NCI-H1930 (cell line): ENCODE results near the gene UBAP1.
"Not testable (repeated sequence)": the region's sequence is repeated elsewhere in the genome, so short reads cannot be mapped to it uniquely, and the experiment has no call there.

Source experiments
- DNase-seq, 2 experiments: peaks; one replicate each; lab custom pipeline; 2025; lab: John Stamatoyannopoulos, UW

Gene UBAP1

DNA sequence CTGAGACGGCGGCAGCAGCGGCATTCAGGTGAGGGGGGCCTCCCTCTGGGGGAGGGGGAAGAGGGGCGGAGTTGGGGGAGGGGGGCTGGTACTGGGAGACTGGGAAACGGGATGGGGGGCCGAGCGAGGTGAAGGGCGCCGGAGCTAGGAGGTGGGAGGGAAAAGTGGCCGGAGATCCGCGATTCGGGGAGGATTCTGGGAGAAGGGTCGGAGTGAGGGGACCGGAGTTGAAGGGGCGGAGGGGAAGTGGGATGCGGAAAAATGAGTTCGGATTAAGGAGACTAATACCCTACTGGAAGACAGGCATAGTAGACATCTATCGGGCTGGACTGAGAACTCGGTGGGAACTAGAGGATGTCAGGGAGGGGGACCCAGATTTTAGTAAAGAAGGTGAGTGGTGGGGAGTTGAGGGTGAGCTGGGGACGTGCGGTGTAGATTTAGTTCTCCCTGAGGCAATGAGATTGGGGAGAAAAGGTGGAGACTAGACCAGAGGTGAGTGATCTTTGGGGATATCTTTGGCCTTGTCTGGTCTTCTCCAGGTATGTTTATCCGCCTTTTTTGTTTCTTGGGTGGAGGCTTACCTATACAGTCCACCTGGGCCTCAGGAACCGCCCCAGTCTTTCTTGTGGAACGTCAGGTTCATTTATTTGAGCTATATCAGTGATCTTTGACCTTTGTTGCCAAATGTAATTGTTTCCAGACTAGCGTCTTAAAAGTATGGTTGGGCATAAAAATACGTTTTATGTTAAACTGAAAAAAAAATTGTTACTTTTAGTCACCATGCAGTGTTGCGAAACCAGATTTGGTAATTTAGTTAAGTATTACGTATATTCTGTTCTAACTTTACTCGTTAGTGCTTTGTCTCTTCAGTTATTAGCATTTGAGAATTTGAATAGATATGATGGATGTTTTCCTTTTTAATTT, 632 bp downstream of the UBAP1 start:
- peak in 1 of 2 experiments; percentile 73 for DNase-seq

GRCh38 chr9:34185778-34186551, 7.1 kb downstream of the UBAP1 start:
- DNase-seq: no peak

GRCh38 chr9:34187891-34188240, 9.0 kb downstream of the UBAP1 start:
- DNase-seq: no peak

GRCh38 chr9:34190996-34191892, 12.4 kb downstream of the UBAP1 start:
- DNase-seq: peak; percentile 28 to 42

- no peak for DNase-seq
Measured at GRCh38 chr9:34195143-34195542, 16.3 kb downstream of the UBAP1 start.

DNA sequence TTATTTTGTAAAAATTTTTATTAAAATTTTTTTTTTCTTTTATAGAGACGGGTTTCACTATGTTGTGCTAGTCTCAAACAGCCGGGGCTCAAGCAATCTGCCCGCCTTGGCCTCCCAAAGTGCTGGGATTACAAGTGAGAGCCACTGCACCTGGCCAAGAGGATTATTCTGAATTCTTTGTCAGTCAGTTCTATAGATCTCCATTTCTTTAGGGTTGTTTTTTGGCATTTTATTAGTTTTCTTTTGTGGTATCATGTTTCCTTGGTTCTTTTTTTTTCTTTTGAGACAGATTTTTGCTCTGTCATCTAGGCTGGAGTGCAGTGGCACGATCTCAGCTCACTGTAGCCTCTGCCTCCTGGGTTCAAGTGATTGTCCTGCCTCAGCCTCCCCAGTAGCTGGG, 18.4 kb downstream of the UBAP1 start:
- DNase-seq: not testable (repeated sequence)

GRCh38 chr9:34197756-34198711, 19.2 kb downstream of the UBAP1 start:
- DNase-seq: no peak

DNA sequence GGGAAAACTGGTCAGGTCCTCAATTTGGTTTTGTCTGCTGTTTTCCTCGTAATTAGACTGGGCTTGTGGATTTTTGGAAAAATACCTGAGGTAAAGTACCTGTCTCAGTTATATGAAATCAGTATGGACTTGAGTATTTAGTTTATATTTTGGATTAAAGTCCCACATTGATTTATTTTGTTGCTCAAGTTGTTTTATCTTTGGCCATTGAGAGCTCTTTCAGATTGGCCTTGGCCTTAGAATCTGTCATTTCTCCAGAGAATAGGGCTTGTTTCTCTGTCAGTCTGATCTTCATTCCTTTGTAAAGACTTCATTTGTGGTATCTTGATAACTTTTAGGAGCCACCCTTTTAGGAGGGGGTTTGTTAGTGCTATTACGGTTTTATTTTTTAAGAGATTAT, 21.2 kb downstream of the UBAP1 start:
- no peak for DNase-seq

- DNase-seq: no peak
Measured at GRCh38 chr9:34203275-34203991, 24.6 kb downstream of the UBAP1 start.

GRCh38 chr9:34203992-34204635, 25.3 kb downstream of the UBAP1 start:
- DNase-seq: no peak

- no peak for DNase-seq
Measured at GRCh38 chr9:34205102-34205501, 26.3 kb downstream of the UBAP1 start.

DNA sequence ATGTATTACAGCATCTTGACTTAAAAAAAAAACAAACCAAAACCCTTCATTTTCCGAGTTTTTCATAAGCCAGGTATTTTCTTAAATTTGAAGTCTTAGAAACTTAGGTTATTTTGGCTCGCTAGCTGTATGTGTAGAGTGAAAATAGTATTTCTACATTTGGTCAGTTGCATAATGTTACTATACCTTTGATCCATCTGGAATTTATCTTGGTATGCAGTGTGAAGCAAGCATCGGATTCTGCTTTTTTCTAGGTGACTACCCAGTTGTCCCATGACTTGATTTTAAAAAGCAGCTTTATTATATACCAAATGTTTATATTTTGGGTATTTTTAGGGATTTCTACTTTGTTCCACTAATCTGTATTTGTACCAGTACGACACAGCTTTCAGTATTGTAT, 27.7 kb downstream of the UBAP1 start:
- DNase-seq: no peak

GRCh38 chr9:34211395-34211794, 32.6 kb downstream of the UBAP1 start:
- DNase-seq: no peak

- not testable (repeated sequence) for DNase-seq
Measured at GRCh38 chr9:34214354-34215000, 35.6 kb downstream of the UBAP1 start.

DNA sequence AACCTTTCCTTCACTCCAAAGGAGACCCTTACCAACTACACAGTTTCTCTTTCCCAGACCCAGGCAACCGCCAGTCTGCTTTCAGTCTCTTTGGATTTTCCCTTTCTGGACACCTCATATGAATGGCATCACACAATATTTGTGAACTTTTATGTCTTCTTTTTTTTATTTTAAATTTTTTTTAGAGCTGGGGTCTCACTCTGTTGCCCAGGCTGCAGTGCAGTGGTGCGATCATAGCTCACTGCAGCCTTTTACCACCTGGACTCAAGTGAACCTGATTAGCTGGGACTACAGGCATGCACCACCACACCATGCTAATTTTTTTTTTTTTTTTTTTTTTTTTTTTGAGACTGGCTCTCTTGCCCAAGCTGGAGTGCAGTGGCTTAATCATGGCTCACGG, 37.5 kb downstream of the UBAP1 start:
- DNase-seq: no peak

DNA sequence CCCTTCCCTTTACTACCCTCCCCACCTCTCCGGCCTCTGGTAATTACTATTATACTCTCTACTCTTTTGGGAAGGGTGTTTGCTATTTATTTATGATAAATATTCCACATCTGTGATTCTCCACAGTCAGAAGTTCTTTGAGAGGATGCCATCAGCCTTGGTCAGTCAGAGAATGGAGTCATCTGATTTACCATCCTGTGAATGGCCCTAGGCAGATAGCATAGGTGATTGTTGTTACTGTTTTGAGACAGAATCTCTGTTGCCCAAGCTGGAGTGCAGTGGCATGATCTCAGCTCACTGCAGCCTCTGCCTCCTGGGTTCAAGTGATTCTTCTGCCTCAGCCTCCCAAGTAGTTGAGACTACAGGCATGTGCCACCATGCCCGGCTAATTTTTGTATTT, 38.2 kb downstream of the UBAP1 start:
- DNase-seq: not testable (repeated sequence)

DNA sequence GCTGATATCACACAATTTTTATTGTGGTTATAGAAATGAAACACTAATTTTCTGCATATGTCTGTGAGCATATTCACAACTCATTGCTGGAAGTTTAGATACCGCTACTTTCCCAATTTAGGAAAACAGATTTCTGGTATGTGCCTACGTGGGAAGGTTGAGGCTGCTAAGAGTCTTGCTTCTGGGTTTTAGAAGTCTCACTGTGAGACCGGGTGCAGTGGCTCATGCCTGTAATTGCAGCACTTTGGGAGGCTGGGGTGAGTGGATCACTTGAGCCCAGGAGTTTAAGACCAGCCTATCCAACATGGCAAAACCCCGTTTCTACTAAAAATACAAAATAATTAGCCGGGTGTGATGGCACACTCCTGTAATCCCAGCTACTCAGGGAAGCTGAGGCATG, 39.6 kb downstream of the UBAP1 start:
- no peak for DNase-seq

GRCh38 chr9:34219421-34219820, 40.6 kb downstream of the UBAP1 start:
- no peak for DNase-seq

DNA sequence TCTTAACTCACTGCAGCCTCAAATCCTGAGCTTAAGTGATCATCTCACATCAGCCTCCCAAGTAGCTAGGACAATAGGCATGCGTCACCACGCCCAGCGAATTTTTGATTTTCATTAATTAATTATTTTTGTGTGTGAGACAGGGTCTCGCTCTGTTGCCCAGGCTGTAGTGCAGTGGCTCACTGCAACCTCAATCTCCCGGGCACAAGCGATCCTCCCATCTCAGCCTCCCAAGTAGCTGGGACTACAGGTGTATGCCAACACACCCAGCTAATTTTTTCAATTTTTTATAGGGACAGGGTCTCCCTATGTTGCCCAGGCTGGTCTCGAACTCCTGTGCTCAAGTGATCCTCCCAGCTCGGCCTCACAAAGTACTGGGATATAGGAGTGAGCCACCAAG, 41.4 kb downstream of the UBAP1 start:
- no peak for DNase-seq
